Measurements from ENCODE around the gene C5orf47.
A peak's percentile ranks its signal among the peaks of the same experiment; 100 is the strongest.

Gene C5orf47

GRCh38 chr5:174045470-174046025 lies 56.6 kb downstream of the C5orf47 start, which contains the start of gene NSG2:
TSS of gene NSG2 (plus strand) at chr5:174045706. CDS start at chr5:174046756, 1,050 bp downstream.
- peak; percentile 16 for DNase-seq

DNA sequence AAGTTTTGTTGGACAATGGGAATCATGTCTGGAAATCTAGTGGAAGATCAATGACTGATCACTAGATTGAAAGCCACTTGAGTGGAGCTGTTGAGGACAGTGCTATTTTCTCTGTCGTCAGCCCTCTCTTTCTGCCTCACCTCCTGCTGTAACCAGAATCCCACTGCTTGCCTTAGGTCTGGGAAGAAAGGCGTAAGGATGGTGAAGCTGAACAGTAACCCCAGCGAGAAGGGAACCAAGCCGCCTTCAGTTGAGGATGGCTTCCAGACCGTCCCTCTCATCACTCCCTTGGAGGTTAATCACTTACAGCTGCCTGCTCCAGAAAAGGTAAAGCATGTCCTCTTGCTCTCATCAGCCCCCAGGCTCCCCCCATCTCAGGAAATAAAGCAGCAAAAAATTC lies 57.6 kb downstream of the C5orf47 start:
- no peak for DNase-seq

- no peak for DNase-seq
Measured at GRCh38 chr5:174047472-174048099, 58.6 kb downstream of the C5orf47 start.

- no peak for DNase-seq
Measured at GRCh38 chr5:174052636-174053035, 63.7 kb downstream of the C5orf47 start.

GRCh38 chr5:174053905-174054304 lies 64.9 kb downstream of the C5orf47 start:
- DNase-seq = no peak
